Measurements from ENCODE around the gene AUH. TPM values are rescaled to one million over a fixed set of nuclear protein-coding genes. Genes with fewer than 3 reads are reported as not detected.

Gene AUH
- polyA plus RNA-seq, 3 donors = 31.6 to 44.3 (median 43.4) TPM

- peak in 6 of 11 donors; percentile 11 to 46 (median 30) for DNase-seq (ENCODE audit: extremely low read depth in 1 of 11, low read depth in 9 of 11, low spot score in 4 of 11)
Observed at GRCh38 chr9:91312717-91313325, 48.9 kb downstream of the AUH start.

DNA sequence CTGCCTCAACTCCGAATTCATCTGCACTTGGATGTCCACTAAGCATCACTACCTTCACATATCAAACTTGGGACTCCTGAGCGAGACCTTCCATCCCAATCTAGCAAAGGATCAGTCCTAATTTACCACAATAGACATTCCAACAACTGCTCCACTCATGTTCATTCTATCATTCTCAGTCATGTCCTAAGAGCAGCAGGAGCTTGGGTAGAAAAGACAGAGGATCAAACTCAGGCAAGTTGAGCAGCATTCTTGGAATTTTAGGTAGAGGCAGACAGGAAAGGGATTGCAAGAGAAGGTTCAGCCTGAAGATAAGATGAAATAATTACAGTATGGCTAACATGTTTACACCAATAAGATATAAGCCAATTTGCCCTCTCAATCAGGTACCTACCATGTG, 51.7 kb downstream of the AUH start:
- DNase-seq (ENCODE audit: extremely low read depth in 1 of 11, low read depth in 9 of 11, low spot score in 4 of 11) = no peak

- DNase-seq (ENCODE audit: extremely low read depth in 1 of 11, low read depth in 9 of 11, low spot score in 4 of 11) = no peak
Observed at GRCh38 chr9:91308191-91308590, 53.5 kb downstream of the AUH start.

GRCh38 chr9:91307279-91307678, 54.4 kb downstream of the AUH start:
- DNase-seq (ENCODE audit: extremely low read depth in 1 of 11, low read depth in 9 of 11, low spot score in 4 of 11) = no peak

DNA sequence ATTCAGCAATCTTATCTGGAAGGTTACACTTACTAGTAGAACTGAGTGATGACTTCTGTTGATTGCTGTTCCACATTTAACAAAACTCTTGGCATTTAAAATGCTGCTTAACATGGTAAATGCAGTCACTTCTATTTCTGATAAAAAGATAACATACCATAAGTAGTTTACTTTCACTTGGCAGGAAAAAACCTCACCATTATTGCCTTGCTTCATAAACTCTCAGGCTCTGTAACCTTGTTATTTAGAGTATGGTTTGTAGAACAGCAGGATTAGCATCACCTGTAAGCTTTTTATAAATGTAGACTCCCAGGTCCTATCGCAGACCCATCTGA, 55.5 kb downstream of the AUH start:
- no peak for DNase-seq (ENCODE audit: extremely low read depth in 1 of 11, low read depth in 9 of 11, low spot score in 4 of 11)

- DNase-seq (ENCODE audit: extremely low read depth in 1 of 11, low read depth in 9 of 11, low spot score in 4 of 11) = no peak
Observed at GRCh38 chr9:91305596-91306295, 56.0 kb downstream of the AUH start.

DNA sequence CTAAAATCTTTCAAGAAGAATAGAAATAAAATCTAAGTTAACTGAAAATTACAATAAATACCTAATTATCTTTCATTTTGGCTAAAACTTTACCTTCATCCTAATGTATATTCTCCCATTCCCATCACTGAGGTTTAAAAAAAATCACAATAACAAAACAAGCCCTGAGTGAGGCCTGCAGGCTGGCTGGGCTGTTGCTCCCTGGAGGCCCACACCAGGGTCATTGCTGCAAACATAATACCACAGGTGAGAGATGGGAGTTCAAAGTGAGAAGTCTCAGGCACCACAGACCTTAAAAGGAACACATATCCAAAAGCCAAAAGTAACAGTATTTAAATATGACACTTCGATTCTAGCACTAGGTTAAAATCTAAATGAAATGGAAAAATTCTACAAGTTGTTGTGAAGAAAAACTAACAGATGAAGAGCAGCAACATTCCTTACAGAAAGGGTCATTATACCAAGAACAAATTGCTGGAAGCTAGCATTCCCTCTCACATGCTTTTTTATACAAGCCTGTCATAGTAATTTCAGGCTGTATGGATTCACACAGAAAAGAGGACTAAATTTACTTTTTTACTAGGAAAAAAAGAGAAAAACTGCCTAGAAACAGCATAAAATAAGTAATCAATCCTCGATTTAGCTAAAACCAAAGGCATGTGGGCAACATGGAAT, 57.8 kb downstream of the AUH start:
- DNase-seq (ENCODE audit: extremely low read depth in 1 of 11, low read depth in 9 of 11, low spot score in 4 of 11) = no peak

DNA sequence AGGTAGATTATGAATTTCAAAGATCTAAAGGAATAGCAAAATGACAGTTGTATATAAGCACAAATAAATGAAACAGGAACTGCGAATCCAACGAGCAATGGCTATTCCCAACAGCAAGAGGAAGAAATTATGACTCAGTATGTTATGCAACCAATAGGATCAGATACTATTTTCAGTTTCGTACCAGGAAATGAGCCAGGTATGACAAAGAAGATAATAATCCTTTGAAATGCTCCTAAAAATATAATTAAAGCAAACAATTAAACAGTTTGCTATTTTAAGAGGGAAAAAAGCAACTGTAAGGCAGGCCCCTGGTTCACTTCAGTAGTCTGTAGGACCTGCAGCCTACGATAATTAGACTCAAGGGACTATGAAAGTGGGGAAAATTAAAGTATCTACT, 58.9 kb downstream of the AUH start:
- DNase-seq (ENCODE audit: extremely low read depth in 1 of 11, low read depth in 9 of 11, low spot score in 4 of 11) = no peak

DNA sequence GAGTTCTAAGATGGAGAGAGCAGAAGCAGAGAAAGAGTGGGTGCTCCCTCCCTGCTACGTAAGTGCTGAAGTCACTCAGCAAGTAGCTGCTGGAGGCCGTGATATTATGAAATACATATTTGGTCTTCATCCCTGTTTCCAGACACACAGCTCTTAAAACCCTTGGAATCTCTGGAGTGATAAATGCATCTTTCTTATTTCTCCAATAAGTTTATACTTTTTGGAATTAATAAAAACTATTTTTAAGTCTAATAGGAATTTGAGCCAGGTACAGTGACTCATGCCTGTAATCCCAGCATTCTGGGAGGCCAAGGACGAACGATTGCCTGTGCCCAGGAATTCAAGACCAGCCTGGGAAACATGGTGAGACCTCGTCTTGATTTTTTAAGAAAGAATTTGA, 60.6 kb downstream of the AUH start:
- DNase-seq (ENCODE audit: extremely low read depth in 1 of 11, low read depth in 9 of 11, low spot score in 4 of 11) = no peak

DNA sequence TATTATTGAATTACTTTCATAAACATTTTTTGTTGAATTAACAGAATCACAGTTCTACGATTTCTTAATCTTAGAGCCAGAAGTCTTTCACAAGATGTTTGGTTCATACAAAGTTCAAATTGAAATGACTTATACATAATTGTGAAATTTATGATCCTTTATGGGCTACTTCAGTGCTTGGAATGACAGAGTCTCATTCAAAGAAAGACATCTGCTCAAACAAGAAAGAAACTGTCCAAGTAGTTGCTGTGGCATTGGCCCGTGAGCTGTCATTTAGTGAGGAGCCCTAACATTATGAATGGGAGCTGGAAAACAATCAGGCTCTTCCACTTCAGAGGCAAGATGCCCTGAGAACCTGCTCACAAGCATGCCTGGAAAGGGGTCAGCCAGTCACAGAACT, 63.4 kb downstream of the AUH start:
- DNase-seq (ENCODE audit: extremely low read depth in 1 of 11, low read depth in 9 of 11, low spot score in 4 of 11) = peak in 3 of 11 donors; percentile 14 to 28 (median 22)

GRCh38 chr9:91297306-91297705, 64.4 kb downstream of the AUH start:
- no peak for DNase-seq (ENCODE audit: extremely low read depth in 1 of 11, low read depth in 9 of 11, low spot score in 4 of 11)

DNA sequence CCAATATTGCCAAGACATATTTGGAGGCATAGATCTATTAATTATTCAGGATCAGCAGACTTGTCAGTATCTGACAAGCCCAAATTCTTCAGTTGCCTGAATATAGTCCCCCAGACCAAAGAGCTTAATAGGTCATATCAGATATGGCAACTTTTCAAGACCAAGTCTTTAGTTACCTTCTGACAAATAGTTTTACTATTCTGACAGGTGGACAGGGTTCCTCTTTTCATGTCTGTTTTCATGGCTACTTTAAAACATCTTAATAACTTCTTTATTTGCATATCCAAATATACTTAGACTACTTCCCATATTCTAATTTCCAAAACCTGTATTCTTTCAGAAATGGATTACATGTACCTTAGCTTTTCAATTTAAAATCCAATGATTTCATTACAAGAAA, 65.4 kb downstream of the AUH start:
- no peak for DNase-seq (ENCODE audit: extremely low read depth in 1 of 11, low read depth in 9 of 11, low spot score in 4 of 11)

DNA sequence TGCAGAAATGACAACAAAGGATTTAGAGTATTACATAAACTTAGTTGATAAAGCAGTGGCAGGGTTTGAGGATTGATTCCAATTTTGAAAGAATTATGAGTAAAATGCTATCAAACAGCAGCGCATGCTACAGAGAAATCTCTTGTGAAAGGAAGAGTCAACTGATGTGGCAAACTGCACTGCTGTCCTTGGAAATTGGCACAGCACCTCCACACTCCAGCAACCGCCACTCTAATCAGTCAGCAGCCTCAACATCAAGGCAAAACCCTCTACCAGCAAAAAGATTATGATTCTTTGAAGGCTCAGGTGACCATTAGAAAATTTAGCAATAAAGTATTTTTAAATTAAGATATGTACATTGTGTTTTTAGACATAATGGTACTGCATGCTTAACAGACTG, 66.4 kb downstream of the AUH start:
- no peak for DNase-seq (ENCODE audit: extremely low read depth in 1 of 11, low read depth in 9 of 11, low spot score in 4 of 11)

DNA sequence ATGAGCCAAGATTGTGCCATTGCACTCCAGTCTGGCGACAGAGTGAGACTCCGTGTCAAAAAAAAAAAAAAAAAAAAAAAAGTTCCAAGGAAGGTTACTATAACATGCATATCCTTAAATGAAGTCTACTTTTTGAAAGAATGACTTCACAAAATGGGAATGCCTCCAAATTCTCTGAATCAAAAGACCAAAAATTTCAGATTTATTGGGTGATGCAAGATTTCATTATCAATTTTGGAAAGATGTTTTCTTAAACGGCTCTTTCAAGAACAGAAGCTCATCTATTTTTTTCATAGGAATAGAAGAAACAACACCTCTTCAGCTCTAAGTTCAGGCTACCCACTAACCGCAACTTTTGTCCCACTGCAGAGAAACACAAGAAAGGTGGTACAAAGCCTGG, 69.9 kb downstream of the AUH start:
- DNase-seq (ENCODE audit: extremely low read depth in 1 of 11, low read depth in 9 of 11, low spot score in 4 of 11) = no peak

- no peak for DNase-seq (ENCODE audit: extremely low read depth in 1 of 11, low read depth in 9 of 11, low spot score in 4 of 11)
Observed at GRCh38 chr9:91289244-91289643, 72.5 kb downstream of the AUH start.

- no peak for DNase-seq (ENCODE audit: extremely low read depth in 1 of 11, low read depth in 9 of 11, low spot score in 4 of 11)
Observed at GRCh38 chr9:91285729-91286353, 75.9 kb downstream of the AUH start.

GRCh38 chr9:91282292-91282691, 79.4 kb downstream of the AUH start:
- no peak for DNase-seq (ENCODE audit: extremely low read depth in 1 of 11, low read depth in 9 of 11, low spot score in 4 of 11)

DNA sequence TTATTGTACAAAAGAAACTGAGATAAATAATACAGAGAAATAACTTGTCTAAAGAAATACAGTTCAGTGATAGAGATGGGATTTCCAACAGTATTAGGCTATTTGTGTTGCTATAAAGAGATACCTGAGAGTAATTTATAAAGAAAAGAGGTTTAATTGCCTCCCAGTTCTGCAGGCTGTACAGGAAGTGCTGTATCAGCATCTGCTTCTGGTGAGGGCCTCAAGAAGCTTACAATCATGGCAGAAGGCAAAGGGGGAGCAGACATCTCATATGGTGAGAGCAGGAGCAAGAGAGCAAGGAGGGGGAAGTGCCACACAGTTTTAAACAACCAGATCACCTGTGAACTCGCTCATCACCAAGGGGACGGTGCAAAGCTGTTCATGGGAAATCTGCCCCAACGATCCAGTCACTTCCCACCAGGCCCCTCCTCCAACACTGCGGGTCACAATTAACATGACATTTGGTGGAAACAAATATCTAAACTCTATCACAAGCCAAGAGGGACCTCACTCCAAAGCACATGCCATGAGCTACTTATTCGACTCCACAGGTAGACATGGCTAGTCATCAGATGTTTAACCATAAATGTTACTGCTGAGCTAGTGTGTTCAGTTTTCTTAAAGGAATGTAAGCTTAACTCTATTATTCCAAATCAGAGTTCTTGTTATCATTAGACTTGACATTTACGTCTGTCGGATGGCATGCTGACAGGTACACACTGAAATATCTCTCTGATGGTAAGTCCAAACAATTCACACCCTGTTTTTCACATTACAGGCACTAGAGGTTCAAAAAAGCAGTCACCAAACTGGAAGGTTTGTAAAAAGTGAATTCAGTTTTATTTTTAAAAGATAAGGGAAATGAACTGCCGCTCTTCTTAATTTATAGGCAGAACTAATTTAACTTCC, 82.2 kb downstream of the AUH start:
- DNase-seq (ENCODE audit: extremely low read depth in 1 of 11, low read depth in 9 of 11, low spot score in 4 of 11) = no peak

GRCh38 chr9:91276513-91276912, 85.2 kb downstream of the AUH start:
- no peak for DNase-seq (ENCODE audit: extremely low read depth in 1 of 11, low read depth in 9 of 11, low spot score in 4 of 11)

All from renal cortex interstitium (tissue), 11 donors.